HG02571 (cell line): ENCODE measurements around the gene CACNA1G.

ENCODE experiments used
- ATAC-seq: cut with Tn5 transposase; IDR thresholded peaks from one replicate; pipeline ENCODE4 v1.9.1; 2021; ENCODE audit warnings: mild to moderate bottlenecking, moderate library complexity; ENCODE audit not compliant: unreplicated experiment

The CACNA1G gene

DNA sequence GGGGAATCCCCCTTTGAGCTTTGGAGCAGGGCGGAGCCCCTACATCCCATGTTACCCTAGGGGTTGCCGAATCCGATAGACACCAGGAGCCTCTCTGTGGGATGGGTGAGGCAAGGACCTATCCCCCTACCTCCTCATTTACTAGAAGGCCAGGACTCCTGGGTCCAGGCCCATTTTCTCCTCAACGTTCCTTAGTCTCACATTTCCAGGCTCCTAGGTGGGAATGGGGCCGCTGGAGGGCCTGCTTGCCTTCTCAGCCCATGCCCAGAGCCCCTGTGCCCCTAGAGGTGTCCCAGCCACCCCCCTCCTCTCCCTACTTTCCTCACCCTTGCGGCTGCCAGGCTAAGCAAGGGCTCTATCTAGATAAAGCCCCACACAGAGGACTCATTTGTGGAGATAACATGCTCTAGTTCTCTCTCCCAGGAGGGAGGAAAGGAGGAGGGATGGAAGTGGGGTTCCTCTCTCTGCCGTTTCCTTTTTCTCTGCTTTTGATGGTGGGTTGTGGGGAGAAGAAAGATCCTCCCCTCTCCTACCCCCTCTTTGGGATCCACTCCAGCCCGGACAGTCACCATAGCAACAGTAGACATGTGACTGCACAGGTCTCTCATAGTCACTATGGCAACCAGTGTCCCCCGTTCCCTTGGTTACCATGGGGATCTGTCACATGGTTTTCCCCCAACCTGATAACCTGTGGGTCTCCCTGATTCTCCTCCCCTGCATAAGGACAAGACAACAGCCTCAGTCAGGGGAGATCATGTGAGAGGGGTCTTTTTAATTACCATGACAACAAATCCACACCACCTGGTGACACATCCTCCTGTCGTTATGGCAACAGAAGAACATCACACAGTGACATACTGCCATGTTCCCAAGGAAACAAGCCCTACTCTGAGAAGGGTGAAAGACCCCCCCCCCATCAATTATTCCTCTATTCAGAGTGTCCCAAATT is 5.2 kb downstream of the CACNA1G start:
- ATAC-seq: no peak

DNA sequence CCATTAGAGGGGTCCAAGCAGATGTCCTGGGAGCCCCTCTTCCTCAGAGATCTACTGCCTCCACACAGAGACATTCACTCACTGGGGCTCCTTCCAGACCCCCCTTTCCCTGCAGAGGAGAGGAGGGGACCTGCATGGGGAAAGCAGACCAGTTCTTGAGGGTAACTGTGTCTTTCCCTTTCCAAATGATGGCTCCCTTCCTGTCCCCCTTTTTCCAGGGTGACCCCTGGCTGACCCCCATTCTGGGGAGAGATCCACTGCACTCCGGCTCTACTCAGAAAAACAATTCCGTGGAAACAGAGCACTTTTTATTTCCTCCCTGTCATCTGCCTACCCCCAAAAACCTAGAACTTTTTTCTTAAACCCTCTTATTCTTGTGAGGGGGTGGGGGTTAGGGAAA is 6.4 kb downstream of the CACNA1G start:
- ATAC-seq: no peak

- no peak for ATAC-seq
Measured at GRCh38 chr17:50568659-50569058, 8.1 kb downstream of the CACNA1G start.

GRCh38 chr17:50569592-50569991 is 9.1 kb downstream of the CACNA1G start:
- no peak for ATAC-seq

DNA sequence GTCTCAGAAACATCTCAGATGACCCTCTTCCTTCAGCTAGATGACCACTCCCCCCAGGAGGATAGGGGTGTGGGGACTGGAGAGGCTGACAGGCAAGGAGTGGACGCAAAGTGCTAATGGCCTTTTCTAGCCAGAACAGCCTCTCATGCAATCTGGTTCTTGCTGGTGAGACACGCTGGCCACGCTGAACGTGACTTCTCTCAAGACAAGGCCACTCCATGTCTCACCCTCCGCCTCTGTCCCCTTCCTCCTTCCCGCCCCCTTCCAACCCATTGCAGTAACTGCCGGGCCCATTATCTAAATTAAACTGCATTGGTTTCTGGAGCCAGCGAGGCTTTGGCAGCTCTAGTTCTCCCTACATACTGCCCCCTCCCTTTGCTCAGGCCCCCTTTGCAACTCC is 9.5 kb downstream of the CACNA1G start:
- ATAC-seq: no peak

DNA sequence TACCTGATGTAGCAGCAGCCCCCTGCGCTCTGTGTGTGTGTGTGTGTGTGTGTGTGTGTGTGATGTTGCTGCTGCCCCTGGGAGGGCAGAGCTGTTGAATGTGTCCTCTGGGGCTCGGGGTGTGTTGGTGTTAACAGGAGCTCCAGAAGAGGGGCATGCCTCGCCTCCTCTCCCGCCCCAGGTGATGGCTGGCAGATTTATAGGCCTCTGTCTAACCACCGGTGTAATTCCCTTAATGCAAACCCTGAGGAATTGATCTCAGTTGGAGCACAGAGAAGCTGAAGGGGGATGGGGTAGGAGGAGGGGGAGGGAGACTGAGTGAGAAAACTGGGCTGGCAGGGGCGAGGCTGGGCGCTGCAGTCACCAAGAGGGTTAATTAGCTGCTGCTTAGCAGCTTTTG is 10.0 kb downstream of the CACNA1G start:
- no peak for ATAC-seq

DNA sequence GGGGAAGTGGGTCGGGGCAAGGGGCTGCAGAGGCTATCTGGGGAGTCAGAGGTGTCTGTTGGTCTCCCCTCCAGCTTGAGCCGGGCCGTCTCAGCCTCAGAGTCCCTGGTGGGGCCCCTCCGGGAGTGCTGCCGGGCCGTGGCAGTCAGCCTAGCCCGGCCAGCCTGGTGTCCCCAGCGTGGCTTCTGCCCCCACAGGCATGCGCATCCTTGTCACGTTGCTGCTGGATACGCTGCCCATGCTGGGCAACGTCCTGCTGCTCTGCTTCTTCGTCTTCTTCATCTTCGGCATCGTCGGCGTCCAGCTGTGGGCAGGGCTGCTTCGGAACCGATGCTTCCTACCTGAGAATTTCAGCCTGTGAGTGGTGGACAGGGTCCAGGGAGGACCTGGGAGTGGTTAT is 11.2 kb downstream of the CACNA1G start:
- no peak for ATAC-seq

DNA sequence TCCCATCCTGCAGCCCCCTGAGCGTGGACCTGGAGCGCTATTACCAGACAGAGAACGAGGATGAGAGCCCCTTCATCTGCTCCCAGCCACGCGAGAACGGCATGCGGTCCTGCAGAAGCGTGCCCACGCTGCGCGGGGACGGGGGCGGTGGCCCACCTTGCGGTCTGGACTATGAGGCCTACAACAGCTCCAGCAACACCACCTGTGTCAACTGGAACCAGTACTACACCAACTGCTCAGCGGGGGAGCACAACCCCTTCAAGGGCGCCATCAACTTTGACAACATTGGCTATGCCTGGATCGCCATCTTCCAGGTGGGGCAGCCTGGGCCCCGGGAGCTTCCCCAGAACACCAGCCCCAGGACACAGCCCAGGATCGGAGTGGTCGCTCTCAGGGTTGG is 12.0 kb downstream of the CACNA1G start:
- ATAC-seq: no peak

DNA sequence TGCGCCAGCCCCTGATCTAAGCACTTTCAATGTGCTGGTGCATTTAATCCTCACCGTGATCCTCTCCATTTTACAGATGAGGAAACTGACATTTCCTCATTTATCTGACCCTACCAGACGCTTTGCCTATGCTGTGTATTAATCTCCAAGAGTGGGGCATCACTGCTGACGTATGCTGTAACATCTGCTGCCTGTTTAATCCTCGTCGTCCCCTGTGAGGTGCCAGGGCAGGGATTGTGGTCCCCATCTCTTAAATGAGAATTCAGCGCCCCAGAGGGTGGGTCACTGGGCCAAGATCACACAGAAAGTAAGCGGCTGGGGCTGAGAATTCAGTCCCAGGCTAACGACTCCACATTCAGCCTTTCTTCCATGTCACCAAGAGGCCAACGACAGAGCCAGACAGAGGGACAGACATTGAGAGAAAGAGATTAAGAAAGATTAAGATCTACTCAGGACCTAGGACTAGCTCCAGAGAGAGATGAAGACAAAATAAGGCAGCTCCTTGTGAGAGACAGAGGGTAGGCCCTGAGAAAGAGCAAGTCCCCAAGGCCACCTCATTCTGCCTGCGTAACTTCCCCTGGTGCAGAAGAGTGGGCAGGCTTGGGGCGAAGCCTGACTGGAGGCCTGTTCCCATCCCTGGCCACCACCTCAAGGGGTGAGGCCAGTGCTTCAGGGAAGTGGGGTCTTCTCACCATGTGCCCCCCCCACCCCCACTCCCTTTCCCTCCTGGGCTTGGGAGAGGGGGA is 13.5 kb downstream of the CACNA1G start:
- no peak for ATAC-seq

DNA sequence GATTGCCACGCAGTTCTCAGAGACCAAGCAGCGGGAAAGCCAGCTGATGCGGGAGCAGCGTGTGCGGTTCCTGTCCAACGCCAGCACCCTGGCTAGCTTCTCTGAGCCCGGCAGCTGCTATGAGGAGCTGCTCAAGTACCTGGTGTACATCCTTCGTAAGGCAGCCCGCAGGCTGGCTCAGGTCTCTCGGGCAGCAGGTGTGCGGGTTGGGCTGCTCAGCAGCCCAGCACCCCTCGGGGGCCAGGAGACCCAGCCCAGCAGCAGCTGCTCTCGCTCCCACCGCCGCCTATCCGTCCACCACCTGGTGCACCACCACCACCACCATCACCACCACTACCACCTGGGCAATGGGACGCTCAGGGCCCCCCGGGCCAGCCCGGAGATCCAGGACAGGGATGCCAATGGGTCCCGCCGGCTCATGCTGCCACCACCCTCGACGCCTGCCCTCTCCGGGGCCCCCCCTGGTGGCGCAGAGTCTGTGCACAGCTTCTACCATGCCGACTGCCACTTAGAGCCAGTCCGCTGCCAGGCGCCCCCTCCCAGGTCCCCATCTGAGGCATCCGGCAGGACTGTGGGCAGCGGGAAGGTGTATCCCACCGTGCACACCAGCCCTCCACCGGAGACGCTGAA is 15.2 kb downstream of the CACNA1G start:
- no peak for ATAC-seq

- no peak for ATAC-seq
Measured at GRCh38 chr17:50576864-50577263, 16.3 kb downstream of the CACNA1G start.

GRCh38 chr17:50577451-50577954 is 17.0 kb downstream of the CACNA1G start:
- no peak for ATAC-seq

GRCh38 chr17:50578173-50578572 is 17.7 kb downstream of the CACNA1G start:
- no peak for ATAC-seq

- no peak for ATAC-seq
Measured at GRCh38 chr17:50579399-50579798, 18.9 kb downstream of the CACNA1G start.

GRCh38 chr17:50580646-50581045 is 20.1 kb downstream of the CACNA1G start:
- ATAC-seq: no peak

DNA sequence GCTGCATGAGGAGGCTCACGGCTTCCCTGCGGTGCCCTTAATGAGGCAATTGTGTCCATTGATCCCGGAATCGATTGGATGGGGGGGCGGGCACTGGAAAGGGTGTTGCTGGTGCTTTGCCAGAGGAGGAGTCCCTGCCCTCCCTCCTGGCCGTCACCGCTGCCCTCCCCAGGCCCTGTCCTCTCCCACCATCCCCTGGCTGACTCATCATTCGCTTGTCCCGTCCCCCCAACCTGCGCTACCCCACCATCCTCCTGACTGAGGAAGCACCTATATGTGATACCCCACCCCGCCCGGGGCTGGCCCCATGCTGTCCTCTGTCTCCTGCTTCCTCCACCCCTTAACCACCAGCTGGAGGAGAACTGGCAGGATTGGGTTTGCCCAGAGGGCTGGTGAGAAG is 20.8 kb downstream of the CACNA1G start:
- no peak for ATAC-seq

GRCh38 chr17:50582741-50583140 is 22.2 kb downstream of the CACNA1G start:
- ATAC-seq: no peak

GRCh38 chr17:50583641-50584040 is 23.1 kb downstream of the CACNA1G start:
- ATAC-seq: no peak

DNA sequence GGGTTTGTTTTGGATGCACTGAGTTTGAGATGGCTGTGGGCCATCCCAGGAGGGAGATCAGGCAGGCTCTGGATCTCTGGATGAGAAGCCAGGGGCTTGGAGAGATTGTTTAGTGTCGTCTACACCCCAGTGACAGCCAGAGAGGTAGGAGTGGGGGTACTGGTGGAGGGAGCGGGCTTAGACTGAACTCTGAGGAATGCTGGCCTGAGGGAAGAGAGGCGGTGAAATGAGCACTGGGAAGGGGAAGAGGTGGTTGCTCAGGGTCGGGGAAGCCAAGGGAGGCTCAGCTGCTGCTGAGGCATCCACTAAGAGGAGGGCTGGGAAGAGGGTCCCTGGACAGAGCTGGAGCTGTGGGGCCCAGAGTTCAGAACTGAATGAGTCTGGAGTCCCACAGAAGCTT is 23.6 kb downstream of the CACNA1G start:
- ATAC-seq: no peak

DNA sequence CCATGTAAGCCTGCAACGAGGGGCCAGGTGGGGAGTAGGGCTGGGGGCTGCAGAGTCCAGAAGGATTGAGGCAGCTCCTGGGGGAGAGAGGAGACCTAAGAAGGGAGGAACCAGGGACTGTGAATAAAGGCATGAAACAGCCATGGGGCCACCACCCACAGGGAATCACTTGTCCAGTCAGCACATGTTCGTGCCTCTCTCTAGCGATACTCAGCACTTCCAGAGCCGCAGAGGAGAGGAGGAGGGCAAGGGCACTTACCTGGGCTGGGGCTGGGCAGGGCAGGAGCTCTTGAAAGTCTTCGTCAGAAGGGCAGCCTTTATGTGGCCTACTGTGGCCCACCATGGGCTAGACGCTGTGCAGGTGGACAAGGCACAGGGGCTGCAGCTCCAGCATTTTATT is 24.2 kb downstream of the CACNA1G start:
- ATAC-seq: no peak

GRCh38 chr17:50585346-50585745 is 24.8 kb downstream of the CACNA1G start:
- no peak for ATAC-seq
